D721Med (cell line): ENCODE results near the gene ATP13A2.

Source experiments
- DNase-seq: peaks from one replicate; pipeline ENCODE4 v3.0.0; 2011; ENCODE audit warnings: low spot score; ENCODE audit not compliant: insufficient read length
- FAIRE-seq: peaks from 2 replicates; lab custom pipeline; 2011; peaks lifted over from hg19 to GRCh38; lab: Jason Lieb, UNC
- TF ChIP-seq, protein P1 (sequence below): IDR thresholded peaks from 2 replicates; pipeline ENCODE4 v1.5.1; 2012; ENCODE audit warnings: mild to moderate bottlenecking, control low read depth; ENCODE audit not compliant: insufficient read depth; ENCODE audit errors: missing control alignments

Gene ATP13A2

DNA sequence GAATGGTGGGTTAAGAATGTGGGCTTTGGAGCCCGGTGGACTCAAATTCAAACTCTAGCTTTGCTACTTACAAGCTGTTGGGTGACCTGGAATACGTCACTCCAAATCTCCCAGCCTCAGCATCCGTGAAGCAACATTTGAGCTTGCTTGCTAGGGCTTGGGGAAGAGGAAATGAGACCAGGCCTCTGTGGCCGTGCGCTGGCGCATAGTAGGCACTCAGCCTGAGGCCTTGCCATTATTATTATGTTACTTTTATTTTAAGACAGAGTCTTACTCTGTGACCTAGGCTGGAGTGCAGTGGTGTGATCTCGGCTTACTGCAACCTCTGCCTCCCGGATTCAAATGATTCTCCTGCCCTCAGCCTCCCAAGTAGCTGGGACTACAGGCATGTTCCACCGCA lies 19.1 kb downstream of the ATP13A2 start:
- FAIRE-seq (no peak), DNase-seq (no peak)
- TF ChIP-seq, protein P1, sequence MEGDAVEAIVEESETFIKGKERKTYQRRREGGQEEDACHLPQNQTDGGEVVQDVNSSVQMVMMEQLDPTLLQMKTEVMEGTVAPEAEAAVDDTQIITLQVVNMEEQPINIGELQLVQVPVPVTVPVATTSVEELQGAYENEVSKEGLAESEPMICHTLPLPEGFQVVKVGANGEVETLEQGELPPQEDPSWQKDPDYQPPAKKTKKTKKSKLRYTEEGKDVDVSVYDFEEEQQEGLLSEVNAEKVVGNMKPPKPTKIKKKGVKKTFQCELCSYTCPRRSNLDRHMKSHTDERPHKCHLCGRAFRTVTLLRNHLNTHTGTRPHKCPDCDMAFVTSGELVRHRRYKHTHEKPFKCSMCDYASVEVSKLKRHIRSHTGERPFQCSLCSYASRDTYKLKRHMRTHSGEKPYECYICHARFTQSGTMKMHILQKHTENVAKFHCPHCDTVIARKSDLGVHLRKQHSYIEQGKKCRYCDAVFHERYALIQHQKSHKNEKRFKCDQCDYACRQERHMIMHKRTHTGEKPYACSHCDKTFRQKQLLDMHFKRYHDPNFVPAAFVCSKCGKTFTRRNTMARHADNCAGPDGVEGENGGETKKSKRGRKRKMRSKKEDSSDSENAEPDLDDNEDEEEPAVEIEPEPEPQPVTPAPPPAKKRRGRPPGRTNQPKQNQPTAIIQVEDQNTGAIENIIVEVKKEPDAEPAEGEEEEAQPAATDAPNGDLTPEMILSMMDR, result no peak

DNA sequence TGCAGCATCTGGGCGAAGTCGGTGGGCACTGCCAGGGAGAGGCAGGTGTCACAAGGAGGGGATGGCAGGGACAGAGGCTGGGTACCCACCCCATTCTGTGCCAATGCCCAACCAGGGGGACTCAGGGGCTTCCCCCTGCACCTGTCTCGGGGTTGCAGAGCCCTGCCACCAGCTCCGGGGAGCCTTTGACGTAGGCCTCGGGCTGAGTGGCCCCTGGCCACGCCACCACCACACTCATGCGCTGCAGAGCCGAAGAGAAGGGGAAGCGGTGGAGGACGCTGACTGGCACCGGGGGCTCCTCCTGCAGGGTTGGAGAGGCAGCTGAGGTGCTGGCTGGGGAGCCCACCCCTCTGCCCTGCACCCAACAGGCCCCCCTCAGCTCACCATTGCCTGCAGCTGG lies 19.6 kb downstream of the ATP13A2 start:
- FAIRE-seq, result no peak

DNA sequence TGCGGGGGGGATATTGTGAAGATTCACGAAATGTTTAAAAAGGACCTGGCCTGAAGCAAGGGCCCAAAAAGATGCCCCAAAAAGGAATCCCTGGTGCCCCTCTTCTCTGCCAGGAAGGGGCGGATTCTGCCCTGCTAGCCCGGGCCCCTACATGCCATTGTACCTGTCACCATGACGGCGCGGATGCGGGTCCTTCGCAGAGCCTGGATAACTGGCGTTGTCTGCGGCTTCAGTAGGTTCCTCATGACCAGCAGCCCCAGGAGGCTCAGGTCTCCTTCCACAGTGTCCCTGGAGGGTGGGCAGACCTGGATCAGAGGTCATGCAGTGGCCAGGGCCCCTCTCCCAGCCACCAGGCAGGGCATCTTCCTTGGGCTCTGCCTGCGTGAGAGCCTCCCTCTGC lies 20.2 kb downstream of the ATP13A2 start:
- no peak for FAIRE-seq
- TF ChIP-seq, protein P1, result no peak
- no peak for DNase-seq

More for the DNA sequence above, 19.6 kb downstream of the ATP13A2 start:
- DNase-seq, result no peak
- TF ChIP-seq, protein P1, result no peak

DNA sequence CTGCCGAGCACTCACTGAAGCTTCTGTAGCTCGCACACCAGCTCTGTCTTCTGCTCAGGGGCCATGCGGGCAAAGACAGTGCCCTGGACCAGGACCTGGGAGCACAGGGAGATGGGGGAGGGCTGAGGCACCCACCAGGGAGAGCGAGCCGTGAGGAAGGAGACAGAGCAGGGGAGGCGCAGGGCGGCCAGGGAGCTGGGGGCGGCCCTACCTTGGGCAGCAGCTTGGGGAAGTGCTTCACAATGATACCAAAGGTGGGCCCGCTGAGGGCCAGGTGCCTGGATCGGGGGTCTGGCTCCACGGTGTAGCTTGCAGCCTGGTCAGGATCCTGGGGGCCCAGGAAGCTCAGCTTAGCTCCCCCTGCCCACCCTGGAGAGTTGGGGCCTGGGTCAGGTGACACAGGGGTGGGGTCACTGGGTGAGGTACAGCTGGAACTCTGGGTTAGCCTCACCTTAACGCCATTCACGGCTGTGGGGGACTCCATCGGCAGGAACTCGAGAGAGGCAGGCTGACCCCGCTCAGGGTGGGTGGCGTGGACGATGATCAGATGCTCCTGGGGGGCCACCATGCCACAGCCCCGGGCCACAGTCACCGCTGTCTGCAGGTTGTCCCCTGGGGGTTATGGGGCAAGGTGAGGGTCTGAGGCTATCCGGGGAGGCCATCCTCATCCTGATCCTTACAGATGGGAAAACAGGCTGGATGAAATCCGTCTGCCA lies 21.9 kb downstream of the ATP13A2 start:
- no peak for FAIRE-seq
- no peak for DNase-seq
- TF ChIP-seq, protein P1, result no peak

DNA sequence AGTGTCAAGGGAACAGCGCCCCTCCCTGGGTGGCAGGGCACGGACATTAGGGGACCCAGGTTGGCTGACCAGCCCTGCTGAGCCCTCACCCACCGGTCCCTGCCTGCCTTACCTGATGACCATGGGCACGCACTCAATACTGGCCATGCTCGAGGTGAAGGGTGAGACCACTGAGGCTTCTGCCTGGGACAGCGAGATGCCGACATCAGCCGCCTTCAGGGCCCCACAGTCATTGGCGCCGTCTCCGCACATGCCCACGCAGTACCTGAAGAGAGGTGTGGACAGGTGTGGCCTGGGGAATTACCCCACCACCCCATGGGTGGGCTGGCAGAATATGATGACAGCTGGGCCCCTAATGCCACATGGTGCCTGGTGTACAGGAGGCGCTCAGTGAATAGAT lies 23.5 kb downstream of the ATP13A2 start:
- DNase-seq (no peak), FAIRE-seq (no peak)
- TF ChIP-seq, protein P1, result no peak

DNA sequence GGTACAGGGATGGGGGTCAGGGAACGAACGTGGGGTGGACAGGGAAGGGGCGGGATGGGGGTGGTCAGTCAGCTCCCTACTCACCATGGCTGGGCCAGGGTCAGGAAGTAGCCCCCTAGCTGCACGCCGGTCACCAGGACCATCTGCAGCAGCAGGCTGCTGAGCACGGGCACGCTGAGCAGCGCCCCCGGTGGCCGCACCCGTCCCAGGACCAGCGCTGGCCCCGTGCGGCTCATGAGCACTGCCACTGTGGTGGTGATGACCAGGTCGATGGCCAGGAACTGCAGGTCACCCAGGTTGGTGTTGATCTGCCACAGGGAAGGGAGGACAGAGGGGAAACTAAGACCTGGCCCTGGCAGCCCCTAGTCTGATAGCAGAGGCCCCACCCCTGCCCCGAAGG lies 24.8 kb downstream of the ATP13A2 start:
- DNase-seq (peak; percentile 49), FAIRE-seq (no peak)
- TF ChIP-seq, protein P1, result peak; percentile 56

DNA sequence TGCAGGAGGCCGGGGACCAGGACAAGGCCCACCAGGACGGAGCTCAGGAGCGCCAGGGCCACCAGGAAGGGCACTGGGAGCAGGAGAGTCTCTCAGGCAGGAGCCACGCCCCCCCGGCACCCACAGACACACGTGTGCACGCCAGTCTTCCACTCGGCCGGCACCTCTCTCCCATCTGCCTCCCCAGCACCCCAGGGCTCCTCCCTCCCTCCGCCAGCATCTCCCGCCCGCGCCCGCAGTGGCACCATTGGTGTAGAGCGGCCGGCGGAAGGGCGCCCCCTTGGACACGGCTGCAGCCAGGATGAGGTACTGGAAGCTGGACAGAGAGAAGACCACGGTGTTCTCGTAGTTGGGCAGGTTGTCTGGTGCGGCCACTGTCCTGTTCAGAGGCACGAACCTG lies 25.2 kb downstream of the ATP13A2 start:
- DNase-seq, result no peak
- TF ChIP-seq, protein P1, result no peak
- no peak for FAIRE-seq
